GM23248 (cell line): ENCODE data around the gene TENT4B. TPM values are rescaled to one million over a fixed set of nuclear protein-coding genes. Genes with fewer than 3 reads are reported as not detected.
A peak's percentile ranks its signal among the peaks of the same experiment; 100 is the strongest.

Experiments
- DNase-seq: peaks from one replicate; pipeline ENCODE4 v3.0.0-alpha.2; 2015
- H2AFZ ChIP-seq: fragments of 200-600 bp; sonication (generic); 2 replicates; pipeline ENCODE4 v1.6.1; 2016; ENCODE audit warnings: antibody characterized with exemption
- H3F3A ChIP-seq: fragments of 200-600 bp; sonication (generic); 2 replicates; pipeline ENCODE4 v1.6.1; 2016; ENCODE audit warnings: mild to moderate bottlenecking, antibody characterized with exemption, mixed run types; ENCODE audit not compliant: insufficient read depth
- H3K27ac ChIP-seq: fragments of 200-600 bp; sonication (generic); 2 replicates; pipeline ENCODE4 v1.5.1; 2016; ENCODE audit warnings: mild to moderate bottlenecking
- H3K27me3 ChIP-seq: fragments of 200-600 bp; sonication (generic); replicated peaks from 2 replicates; pipeline ENCODE4 v1.6.1; 2016; ENCODE audit warnings: mild to moderate bottlenecking; ENCODE audit not compliant: insufficient read depth
- H3K36me3 ChIP-seq: fragments of 200-600 bp; sonication (generic); 2 replicates; pipeline ENCODE4 v1.6.1; 2016; ENCODE audit warnings: low read depth, mild to moderate bottlenecking
- H3K4me1 ChIP-seq: fragments of 200-600 bp; sonication (generic); 2 replicates; pipeline ENCODE4 v1.6.1; 2016; ENCODE audit warnings: mild to moderate bottlenecking; ENCODE audit not compliant: insufficient read depth
- H3K4me2 ChIP-seq: fragments of 200-600 bp; sonication (generic); one replicate; pipeline ENCODE4 v1.6.1; 2016; ENCODE audit warnings: mild to moderate bottlenecking; ENCODE audit not compliant: unreplicated experiment
- H3K4me3 ChIP-seq: fragments of 200-600 bp; sonication (generic); 2 replicates; pipeline ENCODE4 v1.5.1; 2016; ENCODE audit warnings: mild to moderate bottlenecking
- H3K79me2 ChIP-seq: fragments of 200-600 bp; sonication (generic); 2 replicates; pipeline ENCODE4 v1.6.1; 2016; ENCODE audit warnings: mild to moderate bottlenecking; ENCODE audit not compliant: insufficient read depth
- H3K9ac ChIP-seq: fragments of 200-600 bp; sonication (generic); 2 replicates; pipeline ENCODE4 v1.6.1; 2016; ENCODE audit warnings: mild to moderate bottlenecking
- H3K9me2 ChIP-seq: fragments of 200-600 bp; sonication (generic); 2 replicates; pipeline ENCODE4 v1.6.1; 2016; ENCODE audit warnings: mixed run types, mild to moderate bottlenecking, moderate library complexity; ENCODE audit not compliant: insufficient read depth
- H3K9me3 ChIP-seq: fragments of 200-600 bp; sonication (generic); one replicate; pipeline ENCODE4 v1.6.1; 2017; ENCODE audit warnings: low read depth
- H4K20me1 ChIP-seq: fragments of 200-600 bp; sonication (generic); 2 replicates; pipeline ENCODE4 v1.6.0; 2016; ENCODE audit not compliant: insufficient read depth
- EZH2 ChIP-seq: fragments of 200-600 bp; sonication (generic); IDR thresholded peaks from 2 replicates; pipeline ENCODE4 v1.6.1; 2018; ENCODE audit warnings: antibody characterized with exemption, mild to moderate bottlenecking; ENCODE audit not compliant: insufficient read depth, poor library complexity, severe bottlenecking
- EZH2phosphoT487 ChIP-seq: fragments of 200-600 bp; sonication (generic); IDR thresholded peaks from 2 replicates; pipeline ENCODE4 v1.6.1; 2018; ENCODE audit warnings: antibody characterized with exemption, moderate library complexity, mild to moderate bottlenecking, low read depth; ENCODE audit not compliant: insufficient read depth
- WGBS, 2 experiments: methylation state at CpG; one replicate each; pipeline ENCODE4 v1.1.6; 2015 to 2017; ENCODE audit warnings: low lambda C conversion rate in 2 of 2, low coverage in 1 of 2; ENCODE audit errors: missing lambda C conversion rate in 2 of 2; 5-methylcytosine and 5-hydroxymethylcytosine counted together
- in situ Hi-C: fragments of 300-500 bp; cut with MboI; formaldehyde crosslinking; loops from 2 replicates; pipeline ENCODE4 v1.15.0; 2020
- polyA plus RNA-seq: library from polyadenylated mRNA; unstranded; fragments of >200 nt; fragmentation: Nextera tagmentation; extraction: Ambion mirVana; gene quantifications from 2 replicates; pipeline ENCODE4 v1.2.1, GENCODE V29; 2016
- total RNA-seq: library from RNA; depleted of rRNA; stranded (reverse); fragments of >200 nt; shearing (Covaris generic); gene quantifications from 2 replicates; pipeline ENCODE4 v1.2.3, GENCODE V29; 2014

Gene TENT4B
- total and polyA plus RNA-seq, 2 experiments from 2014 or later: 7.4 to 12.6 TPM

- 37 to 40% methylated on average over 1 of the region's 1 CpG for WGBS, 2 experiments
Observed at GRCh38 chr16:50155925-50156324, 2.8 kb downstream of the TENT4B start.

GRCh38 chr16:50156590-50156989, 3.5 kb downstream of the TENT4B start:
- Histone ChIP-seq H2AFZ (no peak overlapping the region), H3K4me3 (no peak overlapping the region), H4K20me1 (peaks cover 10% of the 10 kb centered on the region; the same call in 1 of the 2 replicates), H3K27ac (no peak overlapping the region), H3K4me2 (no peak overlapping the region), H3K9me3 (no peaks in the 10 kb centered on the region), H3K27me3 (no peaks in the 10 kb centered on the region), H3K9me2 (no peaks in the 10 kb centered on the region), H3K4me1 (peaks cover 33% of the 10 kb centered on the region), H3K36me3 (no peaks in the 10 kb centered on the region), H3K9ac (no peak overlapping the region), H3F3A (peaks cover 38% of the 10 kb centered on the region), H3K79me2 (peaks cover 79% of the 10 kb centered on the region)
- whole genome bisulfite sequencing, 2 experiments: 84 to 89% methylated on average over 6 of the region's 6 CpGs
- in situ Hi-C loops: no loop called here
- no peak for TF ChIP-seq EZH2
- no peak for TF ChIP-seq EZH2phosphoT487
- DNase-seq: no peak

More at GRCh38 chr16:50155925-50156324, 2.8 kb downstream of the TENT4B start:
- no peaks in the 10 kb centered on the region for H3K9me3 ChIP-seq
- H3K27ac ChIP-seq: peak overlapping the region; percentile 46; the same call in 1 of the 2 replicates
- H4K20me1 ChIP-seq: peaks cover 10% of the 10 kb centered on the region; the same call in 1 of the 2 replicates
- DNase-seq: no peak
- H3K79me2 ChIP-seq: peaks cover 72% of the 10 kb centered on the region
- peak overlapping the region; percentile 99 for H3K4me2 ChIP-seq
- no peak overlapping the region for H2AFZ ChIP-seq
- H3K36me3 ChIP-seq: no peaks in the 10 kb centered on the region
- H3K27me3 ChIP-seq: no peaks in the 10 kb centered on the region
- H3K4me3 ChIP-seq: peak overlapping the region; percentile 94
- in situ Hi-C loops: no loop called here
- H3K4me1 ChIP-seq: peaks cover 27% of the 10 kb centered on the region
- H3K9ac ChIP-seq: peak overlapping the region; percentile 82; the same call in 1 of the 2 replicates
- H3F3A ChIP-seq: peaks cover 32% of the 10 kb centered on the region
- TF ChIP-seq EZH2 (no peak), EZH2phosphoT487 (no peak)
- no peaks in the 10 kb centered on the region for H3K9me2 ChIP-seq

- 87% methylated on average over 4 of the region's 4 CpGs for WGBS, 2 experiments
- Histone ChIP-seq H3K9me2 (no peaks in the 10 kb centered on the region), H3K36me3 (no peaks in the 10 kb centered on the region), H3K9me3 (no peaks in the 10 kb centered on the region), H3K9ac (peak overlapping the region; percentile 14; the same call in 1 of the 2 replicates), H4K20me1 (peaks cover 4% of the 10 kb centered on the region; the same call in 1 of the 2 replicates), H3K27ac (peak overlapping the region; percentile 41), H3K79me2 (peaks cover 100% of the 10 kb centered on the region), H3K4me3 (peak overlapping the region; percentile 14), H3F3A (peaks cover 26% of the 10 kb centered on the region), H3K27me3 (no peaks in the 10 kb centered on the region), H3K4me2 (peak overlapping the region; percentile 56), H2AFZ (no peak overlapping the region), H3K4me1 (peaks cover 33% of the 10 kb centered on the region)
- TF ChIP-seq EZH2phosphoT487 (no peak), EZH2 (no peak)
- in situ Hi-C loops: no loop called here
- DNase-seq: peak; percentile 72
Observed at GRCh38 chr16:50160495-50161164, 7.5 kb downstream of the TENT4B start.

- H3K9me2 ChIP-seq: no peaks in the 10 kb centered on the region
- in situ Hi-C loops: no loop called here
- H3K9ac ChIP-seq: no peak overlapping the region
- peaks cover 22% of the 10 kb centered on the region for H3F3A ChIP-seq
- no peaks in the 10 kb centered on the region for H3K36me3 ChIP-seq
- WGBS, 2 experiments: 77 to 90% methylated on average over 2 of the region's 2 CpGs
- H3K4me2 ChIP-seq: no peak overlapping the region
- no peaks in the 10 kb centered on the region for H3K27me3 ChIP-seq
- no peaks in the 10 kb centered on the region for H3K9me3 ChIP-seq
- H3K4me3 ChIP-seq: no peak overlapping the region
- peaks cover 100% of the 10 kb centered on the region for H3K79me2 ChIP-seq
- no peak overlapping the region for H2AFZ ChIP-seq
- no peak overlapping the region for H3K27ac ChIP-seq
- H3K4me1 ChIP-seq: peaks cover 28% of the 10 kb centered on the region
- no peak for DNase-seq
- H4K20me1 ChIP-seq: peaks cover 4% of the 10 kb centered on the region; the same call in 1 of the 2 replicates
- TF ChIP-seq EZH2 (no peak), EZH2phosphoT487 (no peak)
Observed at GRCh38 chr16:50161950-50162349, 8.8 kb downstream of the TENT4B start.
